Breast epithelium (tissue), 3 donors: Measurements from ENCODE around the gene ADAMTS4.

ENCODE experiments used
- CTCF ChIP-seq, 3 donors: fragments of 450-650 bp; IDR thresholded peaks; one replicate each; pipeline ENCODE4 v1.5.1; 2016 to 2017; ENCODE audit warnings: antibody characterized with exemption in 3 of 3, mild to moderate bottlenecking in 3 of 3, moderate library complexity in 3 of 3
- POLR2A ChIP-seq: fragments of 450-650 bp; IDR thresholded peaks from one replicate; pipeline ENCODE4 v1.6.1; 2016; ENCODE audit warnings: antibody characterized with exemption, mild to moderate bottlenecking, moderate library complexity

GRCh38 chr1:161168906-161169305 is 29.9 kb downstream of the ADAMTS4 start:
- TF ChIP-seq POLR2A (no peak), CTCF (IDR thresholded peaks at IDR 0.05) (no peak)
